Progenitor cell of endocrine pancreas (in vitro differentiated cells): ENCODE measurements around the gene TGFBR3L. TPM values are rescaled to one million over a fixed set of nuclear protein-coding genes. Genes with fewer than 3 reads are reported as not detected.

Experiments used
- DNase-seq: peaks from one replicate; pipeline ENCODE4 v3.0.0; 2021; ENCODE audit warnings: low spot score; ENCODE audit not compliant: unreplicated experiment
- H3K27ac Mint-ChIP-seq: 2 replicates; pipeline ENCODE4 v1.8.0; 2021; ENCODE audit warnings: mild to moderate bottlenecking, moderate library complexity, mixed read lengths
- H3K27me3 Mint-ChIP-seq: 2 replicates; pipeline ENCODE4 v1.8.0; 2021; ENCODE audit warnings: mixed read lengths
- H3K36me3 Mint-ChIP-seq: 2 replicates; pipeline ENCODE4 v1.8.0; 2022; ENCODE audit warnings: mixed read lengths; ENCODE audit not compliant: insufficient read depth
- H3K4me1 Mint-ChIP-seq: 2 replicates; pipeline ENCODE4 v1.8.0; 2021; ENCODE audit warnings: low read depth, mixed read lengths
- H3K4me3 Mint-ChIP-seq: 2 replicates; pipeline ENCODE4 v1.8.0; 2021; ENCODE audit warnings: low read depth, mild to moderate bottlenecking, moderate library complexity, mixed read lengths
- H3K9me3 Mint-ChIP-seq: 2 replicates; pipeline ENCODE4 v1.8.0; 2021; ENCODE audit warnings: low read depth, mixed read lengths
- CTCF ChIP-seq: fragments of 200-600 bp; sonication (generic); IDR thresholded peaks from one replicate; pipeline ENCODE4 v1.5.0; 2021; ENCODE audit warnings: antibody characterized with exemption, mild to moderate bottlenecking; ENCODE audit not compliant: unreplicated experiment
- total RNA-seq: library from RNA; stranded (reverse); gene quantifications from 2 replicates; pipeline ENCODE4 v1.2.1, GENCODE V29; 2021

TGFBR3L gene
- total RNA-seq, 1 donor from 2014 or later, result 0.67 TPM

GRCh38 chr19:7883105-7883504 lies 31.5 kb upstream of the TGFBR3L start:
- Mint-ChIP-seq H3K4me1 (no peaks in the 10 kb centered on the region), H3K27ac (no peak overlapping the region), H3K36me3 (no peaks in the 10 kb centered on the region), H3K4me3 (no peak overlapping the region), H3K27me3 (peaks cover 10% of the 10 kb centered on the region), H3K9me3 (no peaks in the 10 kb centered on the region)
- no peak for TF ChIP-seq CTCF
- no peak for DNase-seq

GRCh38 chr19:7883796-7884570 lies 30.6 kb upstream of the TGFBR3L start:
- Mint-ChIP-seq H3K36me3 (no peaks in the 10 kb centered on the region), H3K4me1 (no peaks in the 10 kb centered on the region), H3K27me3 (peaks cover 14% of the 10 kb centered on the region), H3K4me3 (no peak overlapping the region), H3K27ac (no peak overlapping the region), H3K9me3 (no peaks in the 10 kb centered on the region)
- DNase-seq, result no peak
- no peak for TF ChIP-seq CTCF

- H3K27ac Mint-ChIP-seq, result no peak overlapping the region
- no peaks in the 10 kb centered on the region for H3K9me3 Mint-ChIP-seq
- no peak overlapping the region for H3K4me3 Mint-ChIP-seq
- no peaks in the 10 kb centered on the region for H3K4me1 Mint-ChIP-seq
- peaks cover 16% of the 10 kb centered on the region for H3K27me3 Mint-ChIP-seq
- no peak for DNase-seq
- H3K36me3 Mint-ChIP-seq, result no peaks in the 10 kb centered on the region
- no peak for TF ChIP-seq CTCF
Measured at GRCh38 chr19:7885818-7886217, 28.8 kb upstream of the TGFBR3L start.

- Mint-ChIP-seq H3K27ac (no peak overlapping the region), H3K36me3 (no peaks in the 10 kb centered on the region), H3K4me3 (no peak overlapping the region), H3K27me3 (peaks cover 20% of the 10 kb centered on the region), H3K4me1 (no peaks in the 10 kb centered on the region), H3K9me3 (no peaks in the 10 kb centered on the region)
- DNase-seq, result no peak
- TF ChIP-seq CTCF, result no peak
Measured at GRCh38 chr19:7887408-7888144, 27.1 kb upstream of the TGFBR3L start.

- TF ChIP-seq CTCF, result no peak
- DNase-seq, result peak; percentile 69
- H3K4me1 Mint-ChIP-seq, result no peaks in the 10 kb centered on the region
- H3K27ac Mint-ChIP-seq, result no peak within 1 kb of the TSS
- no peaks in the 10 kb centered on the region for H3K36me3 Mint-ChIP-seq
- H3K9me3 Mint-ChIP-seq, result no peaks in the 10 kb centered on the region
- peaks cover 20% of the 10 kb centered on the region for H3K27me3 Mint-ChIP-seq
- peak within 1 kb of the TSS; percentile 58 for H3K4me3 Mint-ChIP-seq
Measured at GRCh38 chr19:7888145-7888825, 26.3 kb upstream of the TGFBR3L start, which contains the start of gene LRRC8E. Gene LRRC8E (plus strand): TSS chr19:7888510. CDS start chr19:7895604, 7,094 bp downstream.
